Neutrophil (primary cell): ENCODE results near the gene CRTC3.

Experiments used
- H3K27ac ChIP-seq: fragments of 200-600 bp; sonication (generic); 2 replicates; pipeline ENCODE4 v1.5.1; 2016; ENCODE audit warnings: mild to moderate bottlenecking, moderate library complexity
- H3K27me3 ChIP-seq: fragments of 200-600 bp; sonication (generic); 2 replicates; pipeline ENCODE4 v1.6.0; 2016; ENCODE audit warnings: mild to moderate bottlenecking
- H3K36me3 ChIP-seq: fragments of 200-600 bp; sonication (generic); 2 replicates; pipeline ENCODE4 v1.5.1; 2017
- H3K4me1 ChIP-seq, 2 experiments: fragments of 200-600 bp in 1 of 2; sonication (generic) in 1 of 2; 1 replicate in 1 of 2; 2 replicates in 1 of 2; pipeline versions ENCODE4 v1.5.1 to v1.6.1; 2013 to 2016; ENCODE audit warnings: low read depth in 1 of 2, low read length in 1 of 2, mild to moderate bottlenecking in 1 of 2, moderate library complexity in 1 of 2; ENCODE audit not compliant: control insufficient read depth in 1 of 2, insufficient read depth in 1 of 2
- H3K4me3 ChIP-seq, 2 experiments: fragments of 200-600 bp in 1 of 2; sonication (generic) in 1 of 2; 1 replicate in 1 of 2; 2 replicates in 1 of 2; pipeline ENCODE4 v1.5.1; 2013 to 2016; ENCODE audit warnings: low read depth in 1 of 2, low read length in 1 of 2, mild to moderate bottlenecking in 1 of 2, moderate library complexity in 1 of 2
- H3K9me3 ChIP-seq: fragments of 200-600 bp; sonication (generic); 2 replicates; pipeline ENCODE4 v1.5.1; 2016
- CTCF ChIP-seq: fragments of 200-600 bp; sonication (generic); IDR thresholded peaks from 2 replicates; pipeline ENCODE4 v1.5.1; 2016; ENCODE audit warnings: antibody characterized with exemption

The CRTC3 gene

GRCh38 chr15:90560229-90560776 is 30.6 kb downstream of the CRTC3 start:
- Histone ChIP-seq H3K4me1 (peaks cover 39 to 40% of the 10 kb centered on the region in 2 experiments), H3K27ac (no peak overlapping the region), H3K27me3 (peaks cover 49% of the 10 kb centered on the region), H3K9me3 (no peaks in the 10 kb centered on the region), H3K36me3 (no peaks in the 10 kb centered on the region), H3K4me3 (no peak overlapping the region)
- no peak for TF ChIP-seq CTCF

GRCh38 chr15:90561344-90562244 is 31.9 kb downstream of the CRTC3 start:
- H3K27ac ChIP-seq = peak overlapping the region; percentile 58
- H3K36me3 ChIP-seq = no peaks in the 10 kb centered on the region
- no peak for TF ChIP-seq CTCF
- H3K4me1 ChIP-seq = peaks cover 52 to 53% of the 10 kb centered on the region in 2 experiments
- peaks cover 43% of the 10 kb centered on the region for H3K27me3 ChIP-seq
- H3K4me3 ChIP-seq = peak overlapping the region in 1 of 2 experiments; percentile 13
- H3K9me3 ChIP-seq = no peaks in the 10 kb centered on the region

DNA sequence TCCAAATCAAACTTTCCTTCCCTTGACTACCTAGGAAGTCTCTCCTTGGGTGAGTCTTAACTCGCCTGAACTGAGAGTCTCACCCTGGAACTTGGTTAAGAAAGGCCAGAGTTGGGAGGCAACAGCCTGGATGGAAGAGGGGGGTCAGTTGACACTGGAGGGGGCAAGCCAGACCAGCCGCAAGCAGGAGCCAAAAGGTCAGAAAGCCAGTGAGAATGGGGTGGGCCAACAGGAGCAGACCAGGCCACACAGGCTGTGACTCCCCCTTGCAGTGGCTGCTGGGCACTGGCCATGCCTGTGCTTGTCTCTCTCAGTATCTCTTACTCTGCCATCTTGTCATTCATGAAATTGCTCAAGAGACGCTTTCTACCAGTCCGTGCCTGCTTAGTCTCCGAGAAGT is 32.9 kb downstream of the CRTC3 start:
- Histone ChIP-seq H3K27me3 (peaks cover 33% of the 10 kb centered on the region), H3K36me3 (no peaks in the 10 kb centered on the region), H3K4me3 (no peak overlapping the region), H3K9me3 (no peaks in the 10 kb centered on the region), H3K4me1 (peaks cover 60 to 64% of the 10 kb centered on the region in 2 experiments), H3K27ac (peak overlapping the region; percentile 58)
- TF ChIP-seq CTCF = no peak

DNA sequence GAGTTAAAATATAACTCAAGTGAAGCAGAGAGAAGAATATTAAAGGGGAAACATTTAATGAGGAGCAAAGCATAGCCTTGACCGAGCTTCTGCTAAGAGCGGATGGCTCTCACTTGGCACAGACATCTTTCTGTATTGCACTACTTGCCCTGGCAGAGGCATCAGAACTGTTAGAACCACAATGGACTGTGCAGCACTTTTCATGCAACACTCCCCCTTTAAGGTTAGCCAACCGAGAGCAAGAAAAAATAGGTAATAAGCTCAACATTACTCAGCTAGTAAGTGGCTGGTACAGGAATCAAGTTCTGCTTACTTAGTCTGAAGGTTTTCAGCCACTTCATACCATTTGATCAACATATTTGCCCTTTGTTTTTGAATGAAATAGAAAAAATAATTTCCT is 33.7 kb downstream of the CRTC3 start:
- Histone ChIP-seq H3K4me1 (peaks cover 68 to 72% of the 10 kb centered on the region in 2 experiments), H3K36me3 (no peaks in the 10 kb centered on the region), H3K27me3 (peaks cover 25% of the 10 kb centered on the region), H3K9me3 (no peaks in the 10 kb centered on the region), H3K4me3 (peak overlapping the region in 1 of 2 experiments; percentile 41), H3K27ac (peak overlapping the region; percentile 80)
- no peak for TF ChIP-seq CTCF

- no peaks in the 10 kb centered on the region for H3K9me3 ChIP-seq
- no peak for TF ChIP-seq CTCF
- H3K36me3 ChIP-seq = no peaks in the 10 kb centered on the region
- H3K27ac ChIP-seq = peak overlapping the region; percentile 80
- peaks cover 73 to 78% of the 10 kb centered on the region in 2 experiments for H3K4me1 ChIP-seq
- H3K4me3 ChIP-seq = peak overlapping the region; percentile 28 to 41
- peaks cover 19% of the 10 kb centered on the region for H3K27me3 ChIP-seq
Measured at GRCh38 chr15:90564051-90564450, 34.3 kb downstream of the CRTC3 start.
